Measurements from ENCODE around the gene ZNF804B. TPM values are rescaled to one million over a fixed set of nuclear protein-coding genes. Genes with fewer than 3 reads are reported as not detected.

The ZNF804B gene
- total and polyA plus RNA-seq, 9 of the 15 experiments (the other 6 are each of a cell fraction or from before 2014, with no cell fraction given) = 0.04 to 0.22 (median 0.09) TPM; not detected in 6

GRCh38 chr7:88985295-88985694 is 225.8 kb downstream of the ZNF804B start (continued):
- TF ChIP-seq HDAC3 (IDR thresholded peaks at IDR 0.05; ENCODE audit: borderline replicate concordance, partially characterized antibody) (no peak), POLR2AphosphoS5 (IDR thresholded peaks at IDR 0.05; ENCODE audit: control insufficient read depth, insufficient read depth, low read depth, low read length) (no peak), KDM5B (IDR thresholded peaks at IDR 0.05; ENCODE audit: insufficient replicate concordance, low read depth, low read length) (no peak), SUPT5H (IDR thresholded peaks at IDR 0.05) (no peak), CREBBP (IDR thresholded peaks at IDR 0.05; ENCODE audit: low read depth, low read length) (no peak), ASH1L (IDR thresholded peaks at IDR 0.05; ENCODE audit: borderline replicate concordance, low read depth, partially characterized antibody) (no peak)

DNA sequence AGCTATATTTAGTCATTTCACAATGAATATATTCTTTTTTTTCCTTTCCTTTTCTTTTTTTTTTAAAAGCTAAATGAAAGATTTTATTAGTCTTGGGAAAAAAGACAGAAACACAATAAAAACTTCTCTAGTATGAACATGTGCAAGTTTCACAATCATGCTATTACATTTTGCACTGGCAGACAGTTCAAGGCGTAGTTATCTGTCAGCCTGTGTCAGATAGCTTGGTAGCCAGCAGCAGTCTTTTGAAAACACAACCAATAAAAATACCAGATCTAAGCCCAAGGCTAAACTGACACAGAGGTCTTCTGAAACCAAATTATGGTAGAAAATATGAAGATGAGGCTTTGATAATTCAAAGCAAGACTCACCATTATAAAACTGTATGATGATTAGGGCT is 241.8 kb downstream of the ZNF804B start:
- no peak overlapping the region for H2AFZ ChIP-seq (ENCODE audit: low read depth, low read length)
- no peak for ATAC-seq
- WGBS (ENCODE audit: insufficient coverage, low coverage, missing lambda C conversion rate) = 0% methylated on average over 1 of the region's 1 CpG
- ChIA-PET POLR2A (no interaction called here), CTCF (ENCODE audit: low intra/inter-chr PET ratio) (no interaction called here)
- no TSS peak for BruUV-seq (replicated peaks)
- H3K4me1 ChIP-seq (replicated peaks in 1 of 2; ENCODE audit: control insufficient read depth in 2 of 2, insufficient read depth in 2 of 2, low read length in 2 of 2) = no peaks in the 10 kb centered on the region
- H3K9me1 ChIP-seq (ENCODE audit: control insufficient read depth, insufficient read depth, low read length) = no peaks in the 10 kb centered on the region
- H3K36me3 ChIP-seq (ENCODE audit: control insufficient read depth, insufficient read depth, low read length) = no peaks in the 10 kb centered on the region
- FAIRE-seq = no peak
- no peaks in the 10 kb centered on the region for H3K9me3 ChIP-seq (replicated peaks; ENCODE audit: control insufficient read depth, insufficient read depth, low read depth, low read length)
- no peaks in the 10 kb centered on the region for H3K27me3 ChIP-seq (ENCODE audit: control insufficient read depth in 2 of 2, insufficient read depth in 2 of 2, low read length in 2 of 2)
- no peak overlapping the region for H3K4me2 ChIP-seq (ENCODE audit: insufficient read depth, low read length)
- no peak overlapping the region for H3K9ac ChIP-seq (ENCODE audit: insufficient read depth in 1 of 2, low read depth in 2 of 2, low read length in 2 of 2)
- no peaks in the 10 kb centered on the region for H3K79me2 ChIP-seq (ENCODE audit: control insufficient read depth, insufficient read depth, low read length)
- no peak for DNase-seq (ENCODE audit: extremely low read depth in 1 of 4, low spot score in 3 of 4)
- H3K27ac ChIP-seq (ENCODE audit: extremely low read depth, low read depth, low read length) = no peak overlapping the region
- in situ Hi-C loops (cut with MboI) (no loop called here), intact Hi-C loops (cut with micrococcal nuclease) (no loop called here)
- no peaks in the 10 kb centered on the region for H4K20me1 ChIP-seq (replicated peaks; ENCODE audit: control insufficient read depth, insufficient read depth, low read length)
- TF ChIP-seq E4F1 (CRISPR knock-in tag; IDR thresholded peaks at IDR 0.05; ENCODE audit: borderline replicate concordance) (no peak), RFX7 (CRISPR knock-in tag; IDR thresholded peaks at IDR 0.05) (no peak), TAF7 (tag; IDR thresholded peaks at IDR 0.05) (no peak), MEF2A (IDR thresholded peaks at IDR 0.05; ENCODE audit: control insufficient read depth, low read depth, low read length) (no peak)
- no peak overlapping the region for H3K4me3 ChIP-seq

Data from K562 (cell line).